Measurements from ENCODE around the gene RGS11.

GRCh38 chr16:296276-296675 lies 20.5 kb upstream of the RGS11 start:
- no peak for TF ChIP-seq CTCF (IDR thresholded peaks at IDR 0.05 in 8 of 11, conservative IDR thresholded peaks at IDR 0.05 in 3 of 11)
- no peak for TF ChIP-seq POLR2AphosphoS5 (IDR thresholded peaks at IDR 0.05)
- TF ChIP-seq POLR2A (IDR thresholded peaks at IDR 0.05) = no peak
